ES-I3 (cell line): ENCODE results near the gene DMP1.

Source experiments
- H3K36me3 ChIP-seq: 2 replicates; pipeline ENCODE4 v1.6.1; 2013; ENCODE audit warnings: mild to moderate bottlenecking, low read length, control low read depth, moderate library complexity; ENCODE audit not compliant: insufficient read depth
- H3K4me1 ChIP-seq: 2 replicates; pipeline ENCODE4 v1.6.1; 2013; ENCODE audit warnings: mild to moderate bottlenecking, control low read depth, low read length; ENCODE audit not compliant: insufficient read depth
- H3K9ac ChIP-seq: 2 replicates; pipeline ENCODE4 v1.6.1; 2013; ENCODE audit warnings: low read depth, mild to moderate bottlenecking, low read length, moderate library complexity
- H3K9me3 ChIP-seq: 2 replicates; pipeline ENCODE4 v1.6.1; 2013; ENCODE audit warnings: mild to moderate bottlenecking, low read length, moderate library complexity; ENCODE audit not compliant: control insufficient read depth, insufficient read depth

DMP1 gene, protein sequence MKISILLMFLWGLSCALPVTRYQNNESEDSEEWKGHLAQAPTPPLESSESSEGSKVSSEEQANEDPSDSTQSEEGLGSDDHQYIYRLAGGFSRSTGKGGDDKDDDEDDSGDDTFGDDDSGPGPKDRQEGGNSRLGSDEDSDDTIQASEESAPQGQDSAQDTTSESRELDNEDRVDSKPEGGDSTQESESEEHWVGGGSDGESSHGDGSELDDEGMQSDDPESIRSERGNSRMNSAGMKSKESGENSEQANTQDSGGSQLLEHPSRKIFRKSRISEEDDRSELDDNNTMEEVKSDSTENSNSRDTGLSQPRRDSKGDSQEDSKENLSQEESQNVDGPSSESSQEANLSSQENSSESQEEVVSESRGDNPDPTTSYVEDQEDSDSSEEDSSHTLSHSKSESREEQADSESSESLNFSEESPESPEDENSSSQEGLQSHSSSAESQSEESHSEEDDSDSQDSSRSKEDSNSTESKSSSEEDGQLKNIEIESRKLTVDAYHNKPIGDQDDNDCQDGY

GRCh38 chr4:87649980-87650379, at the start of gene DMP1:
Gene DMP1 (plus strand): TSS chr4:87650280. CDS start chr4:87656493, 6,213 bp downstream.
- H3K9me3 ChIP-seq, result no peaks in the 10 kb centered on the region
- H3K36me3 ChIP-seq, result no peaks in the 10 kb centered on the region
- no peak within 1 kb of the TSS for H3K9ac ChIP-seq
- H3K4me1 ChIP-seq, result peaks cover 7% of the 10 kb centered on the region

DNA sequence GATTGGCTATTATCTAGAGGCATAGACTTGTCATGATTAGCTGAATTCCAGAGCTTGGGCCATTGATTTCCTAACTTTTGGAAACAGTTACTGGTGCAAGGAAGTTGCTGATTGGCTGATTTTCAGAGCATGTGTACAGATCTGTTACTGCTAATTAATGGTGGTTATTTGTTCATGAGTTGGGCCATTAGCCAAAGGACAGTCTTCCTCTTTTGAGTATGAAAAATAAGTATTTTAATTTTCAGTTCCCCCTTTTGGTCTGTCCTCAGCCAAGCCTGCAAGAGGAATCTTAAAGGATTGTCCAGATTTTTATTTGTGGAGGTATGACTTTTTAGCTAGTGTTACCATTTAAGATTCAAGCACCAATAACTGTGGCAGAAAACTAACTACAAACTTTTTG, 48.7 kb upstream of the DMP1 start:
- H3K36me3 ChIP-seq, result no peaks in the 10 kb centered on the region
- no peak overlapping the region for H3K9ac ChIP-seq
- no peaks in the 10 kb centered on the region for H3K4me1 ChIP-seq
- no peaks in the 10 kb centered on the region for H3K9me3 ChIP-seq

DNA sequence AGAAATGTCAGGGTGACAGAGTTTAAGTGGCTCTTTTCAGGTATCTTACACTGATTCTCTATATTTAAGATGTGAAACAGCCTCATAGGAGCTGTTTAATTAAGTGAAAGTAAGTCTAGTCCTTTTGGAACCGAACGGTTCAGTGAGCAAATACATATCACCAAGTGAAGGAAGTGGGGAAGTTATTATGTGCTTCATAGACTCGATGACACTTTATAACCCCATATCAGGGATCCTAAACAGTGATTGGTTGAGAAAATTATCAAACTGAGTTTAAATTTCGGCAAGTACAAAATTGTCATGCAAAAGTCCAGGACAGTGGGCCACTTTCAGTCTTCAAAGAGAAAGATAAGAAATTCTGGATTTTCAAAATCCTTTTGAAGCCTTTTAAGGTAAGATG, 41.9 kb upstream of the DMP1 start, which contains the start of gene DSPP:
DSPP (plus strand) TSS at position 301 of the 400 bp plus-strand sequence. CDS start 2,380 bp downstream, outside the sequence.
- Histone ChIP-seq H3K9ac (no peak within 1 kb of the TSS), H3K36me3 (no peaks in the 10 kb centered on the region), H3K9me3 (no peaks in the 10 kb centered on the region; the same call in 1 of the 2 replicates), H3K4me1 (no peaks in the 10 kb centered on the region)

DNA sequence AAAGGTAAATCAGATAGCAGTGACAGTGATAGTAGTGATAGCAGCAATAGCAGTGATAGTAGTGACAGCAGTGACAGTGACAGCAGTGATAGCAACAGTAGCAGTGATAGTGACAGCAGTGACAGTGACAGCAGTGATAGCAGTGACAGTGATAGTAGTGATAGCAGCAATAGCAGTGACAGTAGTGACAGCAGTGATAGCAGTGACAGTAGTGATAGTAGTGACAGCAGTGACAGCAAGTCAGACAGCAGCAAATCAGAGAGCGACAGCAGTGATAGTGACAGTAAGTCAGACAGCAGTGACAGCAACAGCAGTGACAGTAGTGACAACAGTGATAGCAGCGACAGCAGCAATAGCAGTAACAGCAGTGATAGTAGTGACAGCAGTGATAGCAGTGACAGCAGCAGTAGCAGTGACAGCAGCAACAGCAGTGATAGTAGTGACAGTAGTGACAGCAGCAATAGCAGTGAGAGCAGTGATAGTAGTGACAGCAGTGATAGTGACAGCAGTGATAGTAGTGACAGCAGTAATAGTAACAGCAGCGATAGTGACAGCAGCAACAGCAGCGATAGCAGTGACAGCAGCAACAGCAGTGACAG, 35.7 kb upstream of the DMP1 start:
- no peaks in the 10 kb centered on the region for H3K9me3 ChIP-seq
- H3K36me3 ChIP-seq, result no peaks in the 10 kb centered on the region
- H3K9ac ChIP-seq, result no peak overlapping the region
- no peaks in the 10 kb centered on the region for H3K4me1 ChIP-seq

- Histone ChIP-seq H3K4me1 (no peaks in the 10 kb centered on the region), H3K9me3 (no peaks in the 10 kb centered on the region), H3K9ac (no peak overlapping the region), H3K36me3 (no peaks in the 10 kb centered on the region)
Measured at GRCh38 chr4:87616268-87616667, 33.8 kb upstream of the DMP1 start.

DNA sequence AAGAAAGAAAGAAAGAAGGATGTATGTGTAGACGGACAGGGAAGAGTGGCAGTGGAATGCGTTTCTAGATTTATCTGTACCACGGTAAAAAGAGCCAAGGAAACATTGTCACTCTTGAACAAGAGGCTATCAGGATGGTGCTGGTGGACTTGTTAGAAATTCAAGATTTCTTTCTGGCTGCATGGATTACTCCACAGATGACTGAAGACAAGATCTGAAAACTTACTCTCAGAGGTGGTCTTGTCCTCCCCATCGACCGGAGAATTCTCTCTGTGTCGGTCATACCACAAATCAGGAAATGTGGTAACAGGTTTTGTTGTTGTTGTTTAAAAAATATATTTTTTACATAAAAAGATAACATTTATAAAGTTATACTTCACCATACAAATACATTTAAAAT, 30.0 kb upstream of the DMP1 start:
- H3K36me3 ChIP-seq, result no peaks in the 10 kb centered on the region
- no peaks in the 10 kb centered on the region for H3K9me3 ChIP-seq
- no peaks in the 10 kb centered on the region for H3K4me1 ChIP-seq
- no peak overlapping the region for H3K9ac ChIP-seq

GRCh38 chr4:87620491-87620890, 29.6 kb upstream of the DMP1 start:
- Histone ChIP-seq H3K4me1 (no peaks in the 10 kb centered on the region), H3K9me3 (no peaks in the 10 kb centered on the region), H3K36me3 (no peaks in the 10 kb centered on the region), H3K9ac (no peak overlapping the region)

DNA sequence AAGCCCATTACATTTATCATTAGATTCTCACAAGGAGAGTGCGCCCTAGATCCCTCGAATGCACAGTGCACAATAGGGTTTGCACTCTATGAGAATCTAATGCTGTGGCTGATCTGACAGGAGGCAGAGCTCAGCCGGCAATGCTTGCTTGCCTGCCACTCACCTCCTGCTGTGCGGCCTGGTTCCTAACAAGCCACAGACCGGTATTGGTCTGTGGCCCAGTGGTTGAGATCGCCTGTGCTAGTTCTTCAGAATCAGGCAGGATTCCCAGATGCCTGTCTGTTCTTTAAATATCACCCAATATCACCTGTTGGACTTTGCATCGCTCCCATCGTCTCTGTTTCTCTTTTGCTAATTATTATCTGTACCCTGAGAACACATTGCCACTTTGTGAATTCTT, 27.8 kb upstream of the DMP1 start:
- no peak overlapping the region for H3K9ac ChIP-seq
- no peaks in the 10 kb centered on the region for H3K36me3 ChIP-seq
- H3K4me1 ChIP-seq, result no peaks in the 10 kb centered on the region
- no peaks in the 10 kb centered on the region for H3K9me3 ChIP-seq

DNA sequence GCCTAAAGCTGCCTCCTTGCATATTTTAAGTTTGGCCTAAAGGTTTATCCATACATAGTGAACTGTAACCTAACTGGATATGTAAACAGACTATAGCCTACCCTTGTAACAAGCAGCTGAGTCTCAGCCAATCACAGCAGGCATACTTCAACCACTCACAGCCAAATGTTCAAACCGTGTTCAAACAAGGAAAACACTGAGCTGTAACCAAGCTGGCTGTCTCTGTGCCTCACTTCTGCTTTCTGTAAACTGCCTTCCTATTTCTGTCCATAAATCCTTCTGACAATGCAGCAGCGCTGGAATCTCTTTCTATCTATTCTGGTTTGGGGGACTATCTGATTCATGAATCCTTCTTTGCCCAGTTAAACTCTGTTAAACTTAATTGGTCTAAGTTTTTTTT, 25.4 kb upstream of the DMP1 start:
- H3K4me1 ChIP-seq, result no peaks in the 10 kb centered on the region
- no peaks in the 10 kb centered on the region for H3K36me3 ChIP-seq
- H3K9me3 ChIP-seq, result no peaks in the 10 kb centered on the region
- no peak overlapping the region for H3K9ac ChIP-seq

DNA sequence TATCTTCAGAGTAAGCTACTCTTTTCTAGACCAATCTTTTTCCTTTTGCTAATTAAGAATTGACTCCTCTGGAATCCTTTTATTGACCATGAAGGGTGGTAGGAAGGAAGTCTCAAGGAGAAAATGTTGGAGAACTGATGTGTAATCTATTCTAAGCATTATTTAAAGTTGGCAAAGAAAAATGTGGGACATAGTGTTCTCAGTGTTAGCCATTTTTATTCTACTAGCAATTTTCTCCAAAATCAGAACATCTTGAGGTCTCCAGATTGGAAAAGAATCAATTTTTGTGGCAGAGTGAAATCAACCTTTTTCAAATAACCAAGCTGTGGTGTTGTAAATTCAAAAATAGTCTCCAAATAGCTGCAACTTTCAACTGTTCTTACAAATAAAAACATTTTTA, 18.4 kb upstream of the DMP1 start:
- no peaks in the 10 kb centered on the region for H3K4me1 ChIP-seq
- H3K36me3 ChIP-seq, result no peaks in the 10 kb centered on the region
- no peak overlapping the region for H3K9ac ChIP-seq
- no peaks in the 10 kb centered on the region for H3K9me3 ChIP-seq

DNA sequence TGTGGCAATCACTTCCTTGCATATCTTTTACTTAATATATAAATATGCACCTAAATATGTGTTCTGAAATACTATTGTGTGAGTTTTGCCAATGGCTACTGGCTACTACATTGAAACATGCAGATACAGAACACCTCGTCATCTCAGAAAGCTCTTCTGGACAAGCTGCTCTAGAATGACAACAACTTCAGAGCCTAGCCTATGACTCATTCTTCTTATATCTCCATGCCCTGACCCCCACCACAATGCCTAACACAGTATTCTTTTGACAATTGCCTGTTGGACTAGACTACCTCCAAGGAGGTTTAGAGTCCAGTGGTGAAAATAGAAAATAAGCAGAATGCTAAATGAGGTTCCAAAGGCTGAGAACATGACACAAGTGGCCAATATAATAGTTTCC, 17.6 kb upstream of the DMP1 start:
- H3K9me3 ChIP-seq, result no peaks in the 10 kb centered on the region

DNA sequence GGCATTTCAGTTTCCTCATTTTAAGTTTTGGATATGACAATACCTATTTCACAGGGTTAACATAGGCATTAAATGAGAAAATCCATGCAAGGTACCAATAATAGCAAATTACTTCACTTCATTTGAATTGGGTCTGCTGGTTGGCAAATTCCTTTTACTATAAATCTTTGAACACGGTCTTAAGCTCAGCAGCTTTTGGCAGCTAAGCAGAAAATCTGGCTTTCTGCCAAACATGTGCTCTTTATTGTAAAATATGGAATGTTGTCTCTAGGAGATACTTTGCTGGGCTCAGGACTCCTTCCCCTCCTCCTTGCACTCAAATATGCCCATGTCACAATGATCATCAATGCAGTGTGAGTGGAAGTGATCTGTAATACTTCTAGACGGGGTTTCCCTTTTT, 16.8 kb upstream of the DMP1 start:
- no peak overlapping the region for H3K9ac ChIP-seq
- H3K36me3 ChIP-seq, result no peaks in the 10 kb centered on the region
- no peaks in the 10 kb centered on the region for H3K9me3 ChIP-seq
- H3K4me1 ChIP-seq, result no peaks in the 10 kb centered on the region

More for the DNA sequence above, 17.6 kb upstream of the DMP1 start:
- Histone ChIP-seq H3K36me3 (no peaks in the 10 kb centered on the region), H3K4me1 (no peaks in the 10 kb centered on the region), H3K9ac (no peak overlapping the region)

GRCh38 chr4:87644286-87644685, 5.8 kb upstream of the DMP1 start:
- Histone ChIP-seq H3K4me1 (no peaks in the 10 kb centered on the region), H3K9ac (no peak overlapping the region), H3K9me3 (no peaks in the 10 kb centered on the region), H3K36me3 (no peaks in the 10 kb centered on the region)

- H3K9ac ChIP-seq, result no peak overlapping the region
- H3K9me3 ChIP-seq, result peaks cover 3% of the 10 kb centered on the region; the same call in 1 of the 2 replicates
- peaks cover 7% of the 10 kb centered on the region for H3K4me1 ChIP-seq
- no peaks in the 10 kb centered on the region for H3K36me3 ChIP-seq
Measured at GRCh38 chr4:87650938-87651337, 858 bp downstream of the DMP1 start.

DNA sequence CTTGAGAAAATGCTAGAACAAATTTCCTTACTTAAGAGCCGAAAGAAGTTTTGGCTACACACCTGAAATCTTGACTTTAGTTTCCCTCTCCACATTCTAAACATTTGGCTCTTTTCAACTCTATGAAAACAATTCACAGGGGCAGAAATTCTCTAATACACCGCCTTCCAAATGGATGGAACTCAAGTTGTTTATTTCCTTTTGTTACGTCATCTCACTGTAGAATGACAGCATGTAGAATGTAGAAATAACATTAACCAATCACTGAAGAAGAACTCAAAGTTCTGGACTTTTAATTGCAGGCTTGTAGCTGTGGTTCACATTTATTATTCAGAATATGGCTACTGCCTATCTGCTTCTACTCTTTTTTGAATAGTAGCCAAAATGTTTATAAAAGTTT, 1.9 kb downstream of the DMP1 start:
- Histone ChIP-seq H3K36me3 (no peaks in the 10 kb centered on the region), H3K9me3 (peaks cover 3% of the 10 kb centered on the region; the same call in 1 of the 2 replicates), H3K9ac (no peak overlapping the region), H3K4me1 (peaks cover 7% of the 10 kb centered on the region)
